CD4-positive, alpha-beta T cell treated with Interleukin-2 at 100 ng/mL for 4 hours (primary cell): ENCODE results near the gene ASIC4.

Experiments
- DNase-seq: peaks from one replicate; pipeline ENCODE4 v3.0.0-alpha.2; 2020; ENCODE audit warnings: low spot score

ASIC4 gene

DNA sequence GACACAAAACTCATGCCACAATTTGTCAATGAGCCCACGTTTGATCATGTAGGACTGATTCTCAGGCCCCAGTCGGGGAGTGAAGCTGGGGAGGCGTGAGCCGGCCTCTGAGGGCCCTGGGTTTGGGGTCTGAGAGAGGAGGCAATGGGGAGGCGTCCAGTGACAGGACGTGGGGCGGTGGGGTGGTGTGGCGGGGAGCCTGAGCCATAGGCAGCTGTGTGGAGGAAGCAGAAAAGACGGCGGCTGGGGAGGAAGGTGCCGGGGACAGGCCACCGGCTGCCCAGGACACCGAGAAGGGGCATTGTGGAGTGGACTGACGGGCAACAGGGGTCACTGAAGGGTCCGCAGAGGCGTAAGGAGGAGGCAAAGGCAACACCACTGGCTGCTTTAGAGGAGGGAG is 22.1 kb downstream of the ASIC4 start:
- DNase-seq = no peak

DNA sequence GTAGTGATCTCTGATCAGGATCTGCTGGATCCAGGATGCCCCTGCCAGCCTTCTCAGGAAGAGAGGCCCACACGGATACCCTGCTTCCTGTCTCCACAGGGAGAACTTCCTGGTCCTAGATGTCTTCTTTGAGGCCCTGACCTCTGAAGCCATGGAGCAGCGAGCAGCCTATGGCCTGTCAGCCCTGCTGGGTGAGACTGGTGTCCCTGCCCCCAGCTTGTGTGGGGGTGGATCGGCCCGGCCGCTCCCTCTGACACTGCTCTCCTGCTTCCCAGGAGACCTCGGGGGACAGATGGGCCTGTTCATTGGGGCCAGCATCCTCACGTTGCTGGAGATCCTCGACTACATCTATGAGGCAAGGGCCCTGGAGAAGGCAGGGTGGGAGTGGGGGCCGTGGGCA is 22.7 kb downstream of the ASIC4 start:
- no peak for DNase-seq

DNA sequence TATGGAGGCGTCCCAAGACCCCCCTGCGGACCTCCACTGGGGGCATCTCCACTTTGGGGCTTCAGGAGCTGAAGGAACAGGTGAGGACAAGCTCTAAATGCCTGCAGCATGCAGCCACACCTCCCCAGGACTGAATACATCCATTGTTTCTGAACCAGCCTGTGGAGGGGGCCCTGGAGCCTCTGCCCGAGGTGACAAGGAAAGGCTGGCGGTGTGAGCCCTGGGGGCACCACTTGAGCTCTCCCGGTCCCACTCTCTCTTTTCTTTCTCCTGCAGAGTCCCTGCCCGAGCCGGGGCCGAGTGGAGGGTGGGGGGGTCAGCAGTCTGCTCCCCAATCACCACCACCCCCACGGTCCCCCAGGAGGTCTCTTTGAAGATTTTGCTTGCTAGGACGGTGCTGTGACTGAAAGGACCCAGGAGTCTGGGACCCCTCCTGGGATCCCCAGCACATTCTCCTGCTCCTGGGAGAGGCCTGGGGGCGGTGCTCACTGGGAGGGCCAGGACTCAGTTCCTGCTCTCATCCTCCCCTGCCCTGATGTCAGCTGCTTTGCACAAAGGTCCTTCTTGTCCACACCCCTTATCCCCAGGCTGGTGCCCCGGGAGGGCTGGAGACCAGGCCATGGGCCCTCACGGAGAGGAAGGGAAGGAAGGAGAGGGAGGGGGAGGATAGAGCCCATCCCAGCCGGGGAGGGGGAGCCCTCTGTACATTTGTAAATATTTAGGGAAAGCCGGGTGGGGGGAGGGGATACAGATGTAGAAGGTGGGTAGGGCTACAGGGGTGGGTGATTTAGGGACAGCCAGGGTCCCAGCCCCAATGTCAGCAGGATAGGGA is 23.6 kb downstream of the ASIC4 start:
- no peak for DNase-seq

DNA sequence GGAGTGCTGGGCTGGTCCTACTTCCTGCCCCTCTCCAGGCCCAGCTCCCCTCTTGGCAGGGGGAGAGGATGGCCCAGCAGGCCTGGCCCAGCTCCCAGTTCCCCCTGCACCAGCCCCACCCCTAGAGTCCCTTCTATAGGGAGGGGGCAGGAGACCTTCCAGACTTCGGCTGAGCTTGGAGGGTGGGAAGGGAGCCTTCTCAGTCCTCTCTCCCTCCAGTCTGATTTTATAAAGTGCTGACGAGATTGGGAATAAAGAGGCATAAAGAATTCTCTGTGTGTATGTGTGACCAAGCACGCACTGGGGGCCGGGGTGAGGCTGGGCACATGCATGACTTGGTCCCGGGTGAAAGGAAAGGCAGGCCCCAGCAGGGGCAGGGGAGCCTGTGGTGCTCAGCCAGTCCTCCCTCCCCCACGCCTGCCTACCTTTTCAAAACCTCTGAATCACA is 24.2 kb downstream of the ASIC4 start:
- DNase-seq = no peak

DNA sequence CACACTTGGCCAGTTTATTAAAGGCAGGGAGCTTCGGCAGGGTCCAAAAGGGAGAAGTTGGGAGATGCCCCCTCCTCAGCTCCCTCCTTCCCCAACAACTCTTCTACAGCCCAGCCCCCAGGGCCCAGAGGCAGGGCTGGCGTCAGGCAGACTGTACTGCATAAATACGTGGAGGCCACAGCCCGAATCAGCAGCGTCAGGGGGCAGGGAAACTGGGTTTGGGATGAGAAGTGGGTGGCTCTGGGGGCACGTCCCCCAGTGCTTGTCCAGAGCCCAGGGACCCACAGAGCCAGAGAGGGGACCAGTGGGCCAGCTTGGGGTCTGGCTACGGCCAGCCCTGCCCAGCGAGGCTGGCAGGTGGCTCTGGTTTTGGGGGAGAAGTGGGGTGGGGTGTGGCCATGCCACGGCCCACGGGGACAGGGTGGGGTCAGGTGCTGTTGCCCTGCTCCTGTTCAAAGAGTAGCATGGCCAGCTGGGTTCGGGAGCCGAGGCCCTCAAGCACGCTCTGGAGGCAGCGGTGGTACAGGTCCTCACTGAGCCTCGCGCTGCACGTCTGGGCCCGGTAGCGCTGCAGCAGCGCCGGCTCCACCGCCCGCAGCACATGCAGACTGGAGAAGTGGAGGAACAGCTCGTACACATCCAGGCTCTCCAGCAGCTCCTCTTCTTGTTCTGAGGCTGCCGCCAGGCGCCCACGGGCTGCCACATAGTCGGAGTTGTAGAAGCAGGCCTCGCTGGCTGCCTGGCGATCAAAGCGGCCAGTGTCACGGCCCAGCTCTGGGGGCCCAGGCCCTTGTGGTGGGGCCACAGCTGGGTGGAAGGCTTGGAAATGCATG is 24.9 kb downstream of the ASIC4 start:
- no peak for DNase-seq

DNA sequence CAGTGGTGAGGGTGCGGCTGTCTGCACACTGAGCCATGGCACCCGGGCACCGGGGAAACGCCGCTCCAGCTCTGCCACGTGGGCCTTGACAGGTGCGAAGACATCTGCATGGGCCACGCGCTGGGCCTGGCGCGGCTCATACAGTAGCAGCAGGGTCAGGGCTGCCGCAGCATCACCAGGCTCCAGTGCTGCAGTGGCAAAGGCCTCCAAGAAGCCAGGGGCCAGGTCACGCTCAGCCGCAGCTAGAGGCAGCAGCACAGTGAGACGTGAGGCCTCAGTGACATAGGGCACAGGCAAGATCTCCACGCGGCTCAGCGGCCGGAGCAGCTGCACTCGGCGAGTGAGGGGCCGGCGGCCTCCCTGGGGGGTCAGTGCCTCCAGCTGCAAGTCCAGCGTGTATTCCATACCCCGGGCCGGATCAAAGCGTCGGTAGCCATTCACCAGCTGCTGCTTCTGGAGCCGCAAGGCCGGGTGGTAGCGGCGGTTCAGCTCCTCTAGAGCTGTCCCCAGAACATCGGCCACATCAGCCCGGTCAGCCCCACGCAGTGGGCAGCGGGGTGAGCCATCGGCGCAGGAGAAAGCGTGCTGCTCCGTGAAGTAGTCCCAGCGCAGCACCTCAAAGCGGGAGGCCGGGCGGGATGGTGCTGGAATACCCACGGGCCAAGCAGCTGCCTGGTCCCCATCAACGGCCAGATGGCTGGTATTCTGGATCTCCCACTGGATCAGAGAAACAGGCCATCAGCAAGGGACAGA is 25.8 kb downstream of the ASIC4 start:
- no peak for DNase-seq

DNA sequence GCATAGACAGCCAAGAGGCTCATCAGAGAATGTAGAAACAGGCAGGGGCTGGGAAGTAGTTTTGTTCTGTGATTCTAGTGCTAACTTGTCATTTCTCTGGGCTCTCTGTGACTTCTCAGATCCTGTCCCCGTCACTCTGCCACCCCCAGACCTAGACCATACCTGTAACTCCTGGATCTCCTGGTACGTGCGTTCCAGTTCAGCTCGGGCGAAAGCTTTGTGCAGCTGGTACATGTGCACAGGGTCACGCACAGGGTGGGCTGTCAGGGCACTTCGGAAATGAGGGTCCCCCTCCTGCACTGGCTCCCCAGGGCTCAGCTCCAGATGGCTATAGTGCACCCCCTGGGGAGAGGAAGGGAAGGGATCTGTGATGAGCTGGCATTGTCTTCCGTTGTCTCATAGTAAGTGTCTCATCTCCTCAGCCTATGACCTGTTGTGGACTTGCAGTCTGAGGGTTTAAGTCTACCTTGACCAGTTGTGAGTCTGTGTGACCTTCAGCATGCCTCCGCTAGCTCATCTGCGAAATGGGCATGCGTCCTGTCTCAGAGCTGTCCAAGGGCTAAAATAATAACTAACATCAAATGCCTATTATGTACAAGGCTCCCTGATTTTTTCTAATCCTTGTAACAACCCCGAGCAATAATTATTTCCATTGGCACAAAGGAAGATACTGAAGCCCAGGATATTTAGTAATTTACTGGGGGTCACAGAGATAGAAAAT is 26.7 kb downstream of the ASIC4 start:
- DNase-seq = no peak

DNA sequence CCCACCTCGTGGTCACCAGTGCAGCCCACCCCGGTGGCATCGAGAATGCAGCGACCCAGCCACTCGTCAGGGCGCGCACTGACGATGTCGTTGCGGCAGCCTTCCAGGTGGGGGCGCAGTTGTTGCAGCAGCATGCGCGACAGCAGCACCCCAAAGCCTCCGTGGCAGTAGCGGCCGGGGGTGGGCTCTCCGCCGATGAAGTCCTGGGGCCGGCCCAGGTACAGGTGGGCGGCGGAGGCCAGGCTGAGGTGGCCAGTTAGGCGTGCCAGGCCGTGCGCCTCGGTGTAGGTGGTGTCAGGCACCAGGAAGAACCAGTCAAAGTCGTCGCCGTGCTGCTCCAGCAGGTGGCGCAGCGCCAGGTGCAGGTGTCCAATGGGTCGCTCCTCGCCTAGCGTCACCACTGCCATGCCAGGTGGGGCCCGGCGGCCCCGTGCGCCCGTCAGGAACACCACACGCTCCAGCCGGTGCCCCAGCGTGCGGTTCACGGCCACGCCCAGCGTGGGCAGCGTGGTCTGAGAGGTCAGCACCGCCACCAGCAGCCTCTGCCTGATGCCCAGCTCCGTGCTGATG is 27.4 kb downstream of the ASIC4 start:
- DNase-seq = peak; percentile 90

DNA sequence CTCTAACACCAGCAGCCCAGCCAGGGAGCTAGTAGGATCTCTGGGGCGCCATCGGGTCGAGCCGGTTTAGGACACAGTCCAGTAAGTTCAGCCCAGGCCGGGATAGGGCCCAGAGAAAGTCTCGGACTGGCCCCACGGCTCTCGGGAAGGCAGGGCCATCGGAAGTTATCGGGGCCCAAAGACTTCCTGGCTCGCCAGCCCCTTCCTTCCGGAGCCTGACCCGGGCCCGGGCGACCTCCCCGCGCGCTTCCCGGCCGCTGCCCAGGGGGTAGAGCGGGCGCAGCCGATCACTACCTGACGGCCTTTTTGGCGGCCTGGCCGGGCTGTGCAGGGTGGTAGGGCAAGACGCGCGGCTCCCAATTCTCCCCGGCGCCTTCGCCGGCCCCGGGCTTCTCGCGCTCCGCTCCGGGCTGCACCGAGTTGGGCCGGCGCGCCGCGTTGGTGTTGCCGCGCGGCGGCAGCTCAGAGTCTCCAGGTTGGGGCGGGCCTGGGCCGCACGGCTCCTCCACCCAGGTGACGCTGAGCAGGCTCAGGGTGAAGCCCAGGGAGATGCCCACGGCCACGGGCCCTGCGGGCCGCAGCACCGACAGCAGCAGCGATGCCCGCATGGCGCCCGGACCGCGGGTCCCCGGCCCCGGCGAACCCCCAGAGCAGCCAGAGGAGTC is 28.8 kb downstream of the ASIC4 start:
- DNase-seq = no peak

DNA sequence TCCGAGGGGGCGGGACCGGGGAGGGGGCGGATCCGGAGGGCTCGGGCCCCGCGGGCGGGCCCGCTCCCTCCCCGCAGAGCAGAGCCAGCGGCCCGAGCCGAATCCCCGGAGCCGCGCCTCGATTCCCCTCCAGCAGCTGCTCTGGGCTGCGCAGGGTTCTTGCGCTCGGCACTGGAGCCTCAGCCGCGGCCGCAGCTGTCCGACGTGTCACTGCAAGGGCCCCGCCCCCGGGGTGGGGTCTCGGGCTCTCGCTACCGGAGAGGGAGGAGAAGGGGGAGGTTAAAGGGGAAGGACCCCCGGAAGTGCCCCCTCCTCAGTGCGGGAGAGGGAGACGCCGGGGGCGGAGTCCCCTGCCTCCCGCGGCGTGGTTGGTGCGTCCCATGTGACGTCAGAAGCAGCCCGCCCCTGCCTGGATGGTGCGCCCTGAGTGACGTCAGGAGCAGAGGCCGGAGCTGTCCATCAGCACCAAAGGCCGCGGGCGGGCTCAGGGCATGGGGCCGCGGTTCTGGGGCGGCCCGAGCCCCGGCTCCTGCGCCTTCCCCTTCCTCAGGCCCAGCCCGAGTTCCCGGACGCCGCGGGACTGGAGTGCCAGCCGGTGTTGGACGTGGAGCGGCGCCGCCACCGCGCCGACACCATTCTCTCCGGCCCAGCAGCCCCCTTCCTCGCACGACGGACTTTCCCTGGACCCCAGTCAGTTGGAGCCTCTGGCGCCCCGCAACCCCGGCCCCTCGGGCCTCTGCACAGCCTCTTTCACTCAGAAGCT is 29.5 kb downstream of the ASIC4 start, which contains the start of the genes CHPF and TMEM198:
TSS of gene CHPF (minus strand) at position 214 of the 763 bp plus-strand sequence. CDS start 271 bp downstream, outside the sequence.
TSS of gene TMEM198 (plus strand) at position 433 of the 763 bp plus-strand sequence. CDS start 700 bp downstream, outside the sequence.
- DNase-seq = peak; percentile 95

DNA sequence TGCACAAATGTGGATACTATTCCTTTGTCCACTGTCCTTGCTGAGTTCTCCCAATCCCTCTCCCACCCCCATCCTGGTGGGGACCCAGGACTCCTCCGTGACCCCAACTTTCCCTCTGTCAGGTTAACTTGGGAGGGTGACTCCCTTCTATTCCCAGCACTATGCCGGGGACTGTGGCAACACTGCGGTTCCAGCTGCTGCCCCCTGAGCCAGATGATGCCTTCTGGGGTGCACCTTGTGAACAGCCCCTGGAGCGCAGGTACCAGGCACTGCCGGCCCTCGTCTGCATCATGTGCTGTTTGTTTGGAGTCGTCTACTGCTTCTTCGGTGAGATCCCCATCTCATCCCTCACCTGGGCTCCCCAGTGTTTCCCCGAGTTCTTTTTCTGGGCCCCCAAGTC is 30.3 kb downstream of the ASIC4 start:
- no peak for DNase-seq

DNA sequence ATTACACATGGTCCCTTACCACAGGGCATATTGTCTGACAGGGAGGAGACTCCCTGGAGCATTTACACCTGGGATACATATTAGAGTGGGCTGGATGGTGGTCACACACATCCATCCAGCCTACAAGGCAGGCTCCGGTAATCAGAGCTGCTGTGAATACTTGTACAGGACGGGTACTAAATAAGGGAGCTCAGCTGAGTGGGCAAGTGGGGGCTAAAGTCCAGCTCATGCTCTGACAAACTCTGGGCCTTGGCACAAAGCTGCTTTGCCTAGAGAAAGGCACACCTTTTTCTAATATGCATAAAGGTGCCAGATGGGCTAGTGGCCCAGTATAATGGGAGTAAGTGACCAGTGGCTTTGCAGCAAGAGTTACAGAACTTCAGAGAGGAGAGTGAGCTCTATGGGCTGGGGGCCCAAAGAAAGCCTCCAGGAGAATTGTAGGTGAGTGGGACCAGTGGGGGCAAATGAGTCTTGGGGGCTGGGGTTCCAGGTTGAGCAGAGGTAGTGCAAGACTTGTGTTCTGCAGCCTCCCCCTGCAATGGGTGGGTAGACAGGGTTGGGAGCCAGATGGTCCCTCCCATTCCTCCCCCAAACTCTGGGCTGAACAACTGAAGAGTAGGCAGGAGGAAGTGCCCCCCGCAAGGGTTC is 31.1 kb downstream of the ASIC4 start:
- no peak for DNase-seq

DNA sequence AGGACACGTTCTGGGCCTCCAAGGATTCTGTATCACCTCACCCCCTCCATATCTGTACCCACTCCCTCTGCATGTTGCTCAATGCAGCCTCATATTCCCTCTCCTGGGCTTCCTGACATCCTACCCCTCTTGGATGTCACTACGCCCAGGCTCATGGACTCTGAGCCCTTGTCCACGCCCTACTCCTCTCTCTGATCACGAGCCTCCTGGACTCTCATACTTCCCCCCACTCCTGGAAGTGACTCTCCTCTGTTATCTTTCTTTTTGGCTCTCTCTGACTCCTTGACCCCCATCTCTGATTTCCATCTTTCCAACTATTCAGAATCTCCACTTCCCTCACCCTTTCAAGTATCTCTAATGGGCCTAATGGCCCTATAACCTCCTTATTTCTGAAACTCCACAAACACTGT is 31.7 kb downstream of the ASIC4 start:
- DNase-seq = no peak

DNA sequence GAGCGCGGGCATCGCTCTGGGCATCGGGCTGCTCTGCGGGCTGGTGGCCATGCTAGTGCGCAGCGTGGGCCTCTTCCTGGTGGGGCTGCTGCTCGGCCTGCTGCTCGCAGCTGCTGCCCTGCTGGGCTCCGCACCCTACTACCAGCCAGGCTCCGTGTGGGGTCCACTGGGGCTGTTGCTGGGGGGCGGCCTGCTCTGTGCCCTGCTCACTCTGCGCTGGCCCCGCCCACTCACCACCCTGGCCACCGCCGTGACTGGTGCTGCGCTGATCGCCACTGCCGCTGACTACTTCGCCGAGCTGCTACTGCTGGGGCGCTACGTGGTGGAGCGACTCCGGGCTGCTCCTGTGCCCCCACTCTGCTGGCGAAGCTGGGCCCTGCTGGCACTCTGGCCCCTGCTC is 33.3 kb downstream of the ASIC4 start:
- DNase-seq = no peak

DNA sequence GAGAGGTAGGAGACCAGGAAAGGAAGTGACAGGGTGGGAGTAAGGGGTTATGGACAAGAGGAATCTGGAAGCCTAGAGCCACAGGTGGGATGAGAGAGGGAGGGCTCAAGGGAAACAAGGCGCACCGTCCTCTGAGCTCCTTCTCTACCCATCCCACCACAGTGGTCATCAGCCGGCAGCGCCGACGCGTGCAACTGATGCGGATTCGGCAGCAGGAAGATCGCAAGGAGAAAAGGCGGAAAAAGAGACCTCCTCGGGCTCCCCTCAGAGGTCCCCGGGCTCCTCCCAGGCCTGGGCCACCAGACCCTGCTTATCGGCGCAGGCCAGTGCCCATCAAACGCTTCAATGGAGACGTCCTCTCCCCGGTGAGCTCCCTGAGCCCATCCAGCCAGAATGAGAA is 34.7 kb downstream of the ASIC4 start:
- no peak for DNase-seq

DNA sequence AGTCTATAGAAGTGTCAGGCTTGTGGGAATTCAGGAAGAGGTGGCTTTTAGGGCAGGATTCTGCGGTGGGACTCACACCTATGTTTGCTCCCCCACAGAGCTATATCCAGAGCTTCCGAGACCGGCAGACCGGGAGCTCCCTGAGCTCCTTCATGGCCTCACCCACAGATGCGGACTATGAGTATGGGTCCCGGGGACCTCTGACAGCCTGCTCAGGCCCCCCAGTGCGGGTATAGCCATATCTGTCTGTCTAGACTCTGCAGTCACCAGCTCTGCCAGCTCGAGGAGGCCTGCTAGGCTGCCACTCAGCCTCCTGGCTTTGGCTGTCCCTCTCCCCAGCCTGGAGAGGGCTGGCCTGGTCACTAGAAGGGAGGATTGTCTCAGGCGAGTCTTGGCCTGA is 35.3 kb downstream of the ASIC4 start:
- DNase-seq = no peak

DNA sequence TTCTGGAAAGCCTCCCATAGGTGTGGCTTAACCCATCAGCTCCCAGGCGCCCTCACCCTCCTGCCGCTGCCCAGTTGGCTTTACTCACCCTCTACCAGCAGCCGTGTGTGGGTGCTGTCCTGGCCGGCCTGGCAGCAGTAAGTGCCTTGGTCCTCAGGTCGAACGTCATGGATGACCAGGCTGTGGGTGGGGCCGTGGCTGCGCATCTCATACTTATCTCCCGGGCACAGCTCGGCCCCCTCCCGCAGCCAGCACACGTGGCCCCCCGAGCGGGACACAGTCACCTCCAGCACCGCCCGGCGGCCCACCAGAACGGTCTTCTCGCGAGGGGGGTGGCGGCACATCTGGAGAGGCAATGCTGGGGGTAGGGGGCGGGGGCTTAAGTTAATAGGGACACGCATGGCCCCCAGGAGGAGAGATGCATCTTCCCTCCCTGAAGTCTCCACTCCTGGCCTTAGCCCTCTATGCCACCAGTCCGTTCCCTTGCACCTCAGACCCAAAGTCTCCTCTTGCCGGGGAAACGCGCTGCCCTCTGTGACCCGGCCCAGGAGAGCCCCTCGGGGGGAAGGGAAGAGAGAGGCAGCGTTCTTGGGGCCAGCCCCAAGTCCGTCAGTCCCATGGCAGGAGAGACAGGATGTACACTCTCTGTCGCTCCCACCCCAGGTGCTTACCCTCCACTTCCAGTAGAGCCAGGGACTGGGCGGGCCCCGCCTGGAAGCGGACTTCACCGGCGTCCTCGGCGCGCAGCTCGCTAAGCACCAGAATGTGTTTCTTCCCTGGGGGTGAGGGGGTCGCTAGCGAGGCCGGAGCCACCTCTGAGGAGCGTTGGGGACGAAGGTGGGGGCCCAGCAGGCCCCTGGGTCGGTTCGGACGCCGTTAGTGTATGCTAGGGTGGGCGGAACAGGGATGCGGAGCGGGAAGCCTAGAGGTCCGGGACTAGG is 37.4 kb downstream of the ASIC4 start:
- DNase-seq = no peak
